Measurements from ENCODE around the gene CCDC60. TPM values are rescaled to one million over a fixed set of nuclear protein-coding genes. Genes with fewer than 3 reads are reported as not detected.

CCDC60 gene
- total RNA-seq, 1 donor = not detected

- DNase-seq (ENCODE audit: low read depth) = no peak
- TF ChIP-seq CTCF (IDR thresholded peaks at IDR 0.05; ENCODE audit: insufficient read depth, low read length) = no peak
- H3K4me3 ChIP-seq (ENCODE audit: low read depth, low read length) = no peak overlapping the region
Observed at GRCh38 chr12:119301379-119301778, 33.1 kb upstream of the CCDC60 start.

- TF ChIP-seq CTCF (IDR thresholded peaks at IDR 0.05; ENCODE audit: insufficient read depth, low read length) = no peak
- no peak for DNase-seq (ENCODE audit: low read depth)
- no peak overlapping the region for H3K4me3 ChIP-seq (ENCODE audit: low read depth, low read length)
Observed at GRCh38 chr12:119302451-119303080, 32.0 kb upstream of the CCDC60 start.

DNA sequence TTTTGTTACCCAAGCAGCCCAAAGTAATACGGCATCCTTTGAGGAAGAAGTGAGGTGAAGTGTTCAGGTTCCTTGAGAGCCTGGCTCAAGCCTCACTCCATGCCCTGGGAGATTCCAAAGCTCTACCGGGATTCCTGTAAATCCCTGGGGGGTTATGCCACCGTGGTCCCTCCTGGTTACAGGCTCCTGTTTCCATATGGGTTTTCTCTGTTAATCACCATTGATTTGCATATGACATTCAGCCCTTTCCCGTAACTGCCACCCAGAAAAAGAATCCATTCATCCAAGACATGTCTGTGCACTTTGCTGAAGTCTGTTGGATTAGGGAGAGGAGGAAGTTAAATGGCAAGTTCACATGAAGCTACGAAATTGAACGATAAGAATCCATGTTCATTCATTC, 27.9 kb upstream of the CCDC60 start:
- no peak for TF ChIP-seq CTCF (IDR thresholded peaks at IDR 0.05; ENCODE audit: insufficient read depth, low read length)
- H3K4me3 ChIP-seq (ENCODE audit: low read depth, low read length) = no peak overlapping the region
- DNase-seq (ENCODE audit: low read depth) = no peak

- no peak overlapping the region for H3K4me3 ChIP-seq (ENCODE audit: low read depth, low read length)
- DNase-seq (ENCODE audit: low read depth) = no peak
- no peak for TF ChIP-seq CTCF (IDR thresholded peaks at IDR 0.05; ENCODE audit: insufficient read depth, low read length)
Observed at GRCh38 chr12:119307747-119308146, 26.8 kb upstream of the CCDC60 start.

DNA sequence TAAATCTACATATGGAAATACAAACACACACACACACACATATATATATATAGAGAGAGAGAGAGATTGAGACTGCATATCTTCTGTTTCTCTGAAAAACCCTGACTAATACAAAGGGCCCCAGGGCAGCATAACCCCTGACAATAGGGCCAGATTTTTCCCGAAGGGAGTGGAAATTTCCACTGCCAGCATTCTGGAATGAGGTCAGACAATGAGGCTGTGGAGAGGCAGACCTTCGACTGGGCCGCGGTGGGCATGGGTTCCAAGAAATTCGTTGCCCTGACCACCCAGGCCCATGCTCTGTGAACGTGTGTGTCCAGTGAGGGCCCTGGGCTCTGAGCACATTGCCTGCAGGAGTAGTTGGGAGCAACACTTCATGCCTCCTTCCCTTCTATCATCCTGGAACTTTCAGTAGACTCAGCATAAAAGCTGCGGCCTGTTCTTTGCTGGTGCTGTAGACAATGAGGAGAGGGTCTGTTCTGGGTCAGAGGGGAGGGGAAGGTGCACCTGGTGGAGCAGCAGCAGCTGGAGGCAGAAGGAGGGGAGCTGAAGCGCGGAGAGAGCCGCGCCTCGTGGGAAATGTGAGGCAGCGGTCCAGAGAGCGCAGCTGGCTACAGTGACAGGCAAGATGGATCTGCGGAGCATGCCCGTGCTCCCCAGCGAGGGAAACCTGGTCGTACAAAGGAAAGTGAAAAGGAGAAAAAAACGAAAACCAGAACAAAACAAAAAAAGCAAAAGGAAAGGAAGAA, 25.6 kb upstream of the CCDC60 start:
- no peak for DNase-seq (ENCODE audit: low read depth)
- TF ChIP-seq CTCF (IDR thresholded peaks at IDR 0.05; ENCODE audit: insufficient read depth, low read length) = no peak
- no peak overlapping the region for H3K4me3 ChIP-seq (ENCODE audit: low read depth, low read length)

DNA sequence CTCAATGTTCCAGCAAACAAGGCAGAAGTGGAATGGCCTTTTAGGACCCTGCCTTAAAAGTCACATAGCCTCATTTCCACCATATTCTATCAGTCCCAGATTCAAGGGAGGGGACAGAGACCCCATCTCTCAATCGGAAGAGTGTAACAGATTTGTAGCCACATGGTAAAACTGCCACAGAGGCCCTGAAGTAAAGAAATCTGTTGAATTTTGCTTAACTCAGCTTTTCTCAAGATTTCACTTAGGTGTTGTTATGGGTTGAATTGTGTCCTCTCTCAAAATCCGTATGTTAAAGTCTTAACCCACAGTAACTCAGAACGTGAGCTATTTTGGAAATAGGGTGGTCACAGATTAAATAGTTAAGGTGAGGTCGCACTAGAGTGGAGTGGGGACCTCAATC, 22.7 kb upstream of the CCDC60 start:
- H3K4me3 ChIP-seq (ENCODE audit: low read depth, low read length) = no peak overlapping the region
- DNase-seq (ENCODE audit: low read depth) = no peak
- TF ChIP-seq CTCF (IDR thresholded peaks at IDR 0.05; ENCODE audit: insufficient read depth, low read length) = no peak
